H1 (cell line): ENCODE data around the gene GRIK2. TPM values are rescaled to one million over a fixed set of nuclear protein-coding genes. Genes with fewer than 3 reads are reported as not detected.

Experiments used
- BCL11A ChIP-seq, 2 experiments: IDR thresholded peaks; one replicate each; pipeline ENCODE4 v1.6.1; 2011; ENCODE audit warnings: low read depth in 2 of 2, low read length in 2 of 2, mild to moderate bottlenecking in 2 of 2
- RAD21 ChIP-seq, 2 experiments: IDR thresholded peaks in 1 of 2; conservative IDR thresholded peaks in 1 of 2; 2 replicates each; pipeline ENCODE4 v1.6.1; 2011; ENCODE audit warnings: low read depth in 2 of 2, low read length in 2 of 2, improper control_type of control experiment in 1 of 2, inconsistent platforms in 1 of 2, mild to moderate bottlenecking in 1 of 2, moderate library complexity in 1 of 2
- RFX5 ChIP-seq: IDR thresholded peaks from 2 replicates; pipeline ENCODE4 v1.6.1; 2011; ENCODE audit warnings: low read depth, low read length, improper control_type of control experiment, borderline replicate concordance
- polyA plus RNA-seq, 7 experiments: library from polyadenylated mRNA; depleted of rRNA in 3 of 7; stranded (reverse) in 5 of 7; unstranded in 2 of 7; fragments of >200 nt in 5 of 7; fragments of 200-250 nt in 2 of 7; gene quantifications; 1 replicate in 5 of 7; 2 replicates in 1 of 7; 4 replicates in 1 of 7; pipeline versions ENCODE4 v1.2.1 to v1.2.3, GENCODE V29; 2011 to 2013; ENCODE audit warnings: missing spikeins in 2 of 7, mixed read lengths in 2 of 7
- total RNA-seq: library from RNA; stranded (reverse); fragmentation: NEBNext Ultra II Directional; extraction: Animal tissue kit (Norgen Biotek cat#: 25700); gene quantifications from 2 replicates; pipeline ENCODE4 v1.2.1, GENCODE V29; 2021
- TF ChIP-seq, protein P1 (sequence below): IDR thresholded peaks from 2 replicates; pipeline ENCODE4 v1.6.1; 2011; ENCODE audit warnings: low read length, improper control_type of control experiment

The GRIK2 gene
- total and polyA plus RNA-seq, 2 of the 8 experiments (the other 6 are each of a cell fraction or from before 2014, with no cell fraction given), result 1.8 to 2.2 TPM

DNA sequence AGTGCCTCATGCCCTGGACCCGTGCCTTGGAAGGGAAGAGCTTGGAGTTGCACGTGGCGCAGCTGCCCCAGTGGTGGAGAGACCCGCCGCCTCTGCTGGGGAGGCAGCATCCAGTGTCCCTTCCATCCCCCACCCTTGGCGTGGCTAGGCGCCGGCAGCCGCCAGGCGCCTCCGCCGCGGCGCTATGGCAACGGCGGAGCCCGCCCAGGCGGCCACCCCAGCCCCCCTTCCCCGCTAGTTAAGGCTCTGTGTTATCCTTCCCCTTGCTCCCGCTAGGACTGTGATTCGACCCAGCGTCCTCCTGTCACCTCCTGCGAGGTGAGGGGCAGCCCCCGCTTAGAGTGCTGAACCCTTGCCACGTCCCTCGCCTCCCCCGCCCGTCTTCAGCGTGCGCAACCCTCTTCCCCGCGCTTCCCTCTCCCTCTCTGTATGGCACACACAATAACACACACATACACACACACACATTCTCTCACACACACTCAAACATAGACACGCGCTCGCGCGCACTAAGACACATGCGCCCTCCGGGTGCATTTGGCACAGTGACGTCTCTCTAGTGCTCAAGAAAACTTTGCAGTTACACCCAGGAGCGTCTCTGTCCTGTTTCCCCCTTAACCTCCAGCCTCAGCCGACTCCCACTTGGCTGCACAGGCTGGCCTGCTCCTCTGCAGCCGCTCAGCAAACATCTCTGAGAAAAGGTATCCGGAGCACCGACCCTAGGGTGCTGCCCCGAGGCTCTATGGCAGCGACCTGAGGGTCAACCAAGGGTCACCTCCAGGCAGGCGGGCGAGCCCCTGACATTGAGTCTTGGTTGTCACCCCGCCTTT lies 8.5 kb downstream of the GRIK2 start (continued):
- TF ChIP-seq RFX5 (no peak), BCL11A (IDR thresholded peaks at IDR 0.05; ENCODE audit: low read depth in 2 of 2, low read length in 2 of 2) (no peak), RAD21 (IDR thresholded peaks at IDR 0.05 in 1 of 2, conservative IDR thresholded peaks at IDR 0.05 in 1 of 2; ENCODE audit: low read depth in 2 of 2, low read length in 2 of 2) (peak in 1 of 2 experiments; percentile 10; a peak in 3 of 4 replicates)
- TF ChIP-seq, protein P1, sequence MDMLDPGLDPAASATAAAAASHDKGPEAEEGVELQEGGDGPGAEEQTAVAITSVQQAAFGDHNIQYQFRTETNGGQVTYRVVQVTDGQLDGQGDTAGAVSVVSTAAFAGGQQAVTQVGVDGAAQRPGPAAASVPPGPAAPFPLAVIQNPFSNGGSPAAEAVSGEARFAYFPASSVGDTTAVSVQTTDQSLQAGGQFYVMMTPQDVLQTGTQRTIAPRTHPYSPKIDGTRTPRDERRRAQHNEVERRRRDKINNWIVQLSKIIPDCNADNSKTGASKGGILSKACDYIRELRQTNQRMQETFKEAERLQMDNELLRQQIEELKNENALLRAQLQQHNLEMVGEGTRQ, result no peak
